Measurements from ENCODE around the gene MAGED1.

MAGED1 gene, protein sequence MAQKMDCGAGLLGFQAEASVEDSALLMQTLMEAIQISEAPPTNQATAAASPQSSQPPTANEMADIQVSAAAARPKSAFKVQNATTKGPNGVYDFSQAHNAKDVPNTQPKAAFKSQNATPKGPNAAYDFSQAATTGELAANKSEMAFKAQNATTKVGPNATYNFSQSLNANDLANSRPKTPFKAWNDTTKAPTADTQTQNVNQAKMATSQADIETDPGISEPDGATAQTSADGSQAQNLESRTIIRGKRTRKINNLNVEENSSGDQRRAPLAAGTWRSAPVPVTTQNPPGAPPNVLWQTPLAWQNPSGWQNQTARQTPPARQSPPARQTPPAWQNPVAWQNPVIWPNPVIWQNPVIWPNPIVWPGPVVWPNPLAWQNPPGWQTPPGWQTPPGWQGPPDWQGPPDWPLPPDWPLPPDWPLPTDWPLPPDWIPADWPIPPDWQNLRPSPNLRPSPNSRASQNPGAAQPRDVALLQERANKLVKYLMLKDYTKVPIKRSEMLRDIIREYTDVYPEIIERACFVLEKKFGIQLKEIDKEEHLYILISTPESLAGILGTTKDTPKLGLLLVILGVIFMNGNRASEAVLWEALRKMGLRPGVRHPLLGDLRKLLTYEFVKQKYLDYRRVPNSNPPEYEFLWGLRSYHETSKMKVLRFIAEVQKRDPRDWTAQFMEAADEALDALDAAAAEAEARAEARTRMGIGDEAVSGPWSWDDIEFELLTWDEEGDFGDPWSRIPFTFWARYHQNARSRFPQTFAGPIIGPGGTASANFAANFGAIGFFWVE

DNA sequence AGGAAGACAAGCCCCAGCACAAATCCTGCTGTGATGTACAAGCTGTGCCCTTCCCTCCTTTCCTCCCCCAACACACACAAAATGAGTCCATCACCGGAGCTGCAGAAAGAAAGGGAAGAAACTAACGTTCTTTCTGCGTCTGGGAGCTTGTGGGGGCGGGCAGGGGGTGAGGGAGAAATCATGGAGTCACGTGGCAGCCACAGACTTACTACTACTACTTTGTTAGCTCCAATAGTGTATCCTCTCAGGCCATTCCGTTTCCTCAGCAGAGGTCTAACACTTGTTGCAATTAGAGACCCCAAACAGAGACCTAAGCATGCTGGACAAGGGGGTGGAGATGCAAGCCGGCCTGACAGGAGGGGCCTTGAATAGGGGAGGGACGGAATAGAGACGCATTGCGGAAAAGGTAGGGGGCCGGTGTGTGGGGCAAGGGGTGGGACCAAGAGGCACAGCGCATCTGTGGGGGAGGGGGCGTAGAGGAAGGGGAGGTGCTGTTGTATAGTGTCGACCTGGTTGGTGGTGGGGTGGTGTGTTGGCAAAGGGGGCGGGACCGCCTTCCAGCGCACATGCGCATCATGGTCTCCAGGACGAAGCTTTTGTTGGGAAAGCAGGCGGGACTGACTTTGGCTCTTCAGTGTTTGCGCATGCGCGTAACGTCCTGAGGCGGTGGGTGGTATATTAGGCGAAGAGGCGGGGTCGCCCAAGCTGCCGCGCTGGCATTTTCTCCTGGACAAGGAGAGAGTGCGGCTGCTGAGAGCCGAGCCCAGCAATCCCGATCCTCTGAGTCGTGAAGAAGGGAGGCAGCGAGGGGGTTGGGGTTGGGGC is at the start of gene MAGED1:
MAGED1 (plus strand) TSS at position 703 of the 825 bp plus-strand sequence. CDS start 682 bp downstream, outside the sequence.
- DNase-seq: peak; percentile 60

DNA sequence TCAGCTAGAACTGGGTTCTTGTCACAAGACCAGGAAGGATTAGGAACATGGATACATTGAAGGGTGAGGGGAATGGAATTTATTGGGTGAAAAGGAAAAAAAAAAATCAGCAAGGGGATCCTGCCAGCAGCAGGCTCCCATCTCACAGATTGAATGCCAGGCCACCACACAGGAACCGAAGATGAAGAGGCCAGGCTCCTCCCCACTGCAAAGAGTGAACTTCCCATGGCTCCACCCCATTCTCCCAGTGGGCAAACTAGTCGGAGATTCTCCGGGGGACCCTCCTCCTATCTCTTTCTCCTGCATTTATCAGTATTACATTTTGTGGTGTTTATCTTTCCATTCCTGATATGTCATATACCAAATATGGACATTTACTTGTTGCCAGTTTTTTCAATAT is 46.0 kb upstream of the MAGED1 start:
- no peak for DNase-seq

DNA sequence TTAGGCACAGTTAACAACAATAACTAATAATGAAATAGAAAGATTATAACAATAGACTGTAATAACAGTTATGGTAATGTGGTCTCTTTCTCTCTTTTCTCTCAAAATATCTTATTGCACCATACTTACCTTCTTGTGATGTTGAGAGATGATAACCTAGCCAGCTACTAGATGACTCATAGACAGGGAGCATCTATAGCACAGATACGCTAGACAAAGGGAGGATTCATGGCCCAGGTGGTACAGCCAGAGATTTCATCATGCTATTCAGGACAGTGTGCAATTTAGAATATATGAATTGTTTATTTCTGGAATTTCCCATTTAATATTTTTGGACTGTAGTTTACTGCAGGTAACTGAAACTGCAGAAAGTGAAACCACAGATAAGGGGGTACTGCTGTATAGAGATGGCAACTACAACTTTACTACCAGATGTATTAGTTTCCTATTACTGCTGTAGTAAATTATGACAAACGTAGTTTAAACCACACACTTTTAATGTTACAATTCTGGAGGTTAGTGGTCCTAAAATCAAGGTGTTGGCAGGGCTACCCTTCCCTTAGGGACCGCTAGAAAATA is 41.8 kb upstream of the MAGED1 start:
- DNase-seq: no peak

DNA sequence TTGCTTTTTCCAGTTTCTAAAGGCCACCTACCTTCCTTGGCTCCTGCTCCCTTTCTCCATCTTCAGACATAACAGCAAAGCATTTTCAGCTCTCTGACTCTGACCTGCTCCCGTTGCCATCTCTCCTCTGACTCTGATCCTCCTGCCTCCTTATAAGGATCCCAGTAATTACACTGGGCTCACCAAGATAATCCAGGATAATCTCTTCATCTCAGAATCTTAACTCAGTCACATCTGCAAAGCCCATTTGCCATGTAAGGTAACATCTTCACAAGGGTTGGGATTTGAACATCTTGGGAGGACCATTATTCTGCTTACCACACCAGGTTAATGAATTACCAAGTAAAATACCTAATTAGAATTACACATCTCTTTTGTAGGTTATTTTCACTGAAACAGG is 41.3 kb upstream of the MAGED1 start:
- DNase-seq: no peak

DNA sequence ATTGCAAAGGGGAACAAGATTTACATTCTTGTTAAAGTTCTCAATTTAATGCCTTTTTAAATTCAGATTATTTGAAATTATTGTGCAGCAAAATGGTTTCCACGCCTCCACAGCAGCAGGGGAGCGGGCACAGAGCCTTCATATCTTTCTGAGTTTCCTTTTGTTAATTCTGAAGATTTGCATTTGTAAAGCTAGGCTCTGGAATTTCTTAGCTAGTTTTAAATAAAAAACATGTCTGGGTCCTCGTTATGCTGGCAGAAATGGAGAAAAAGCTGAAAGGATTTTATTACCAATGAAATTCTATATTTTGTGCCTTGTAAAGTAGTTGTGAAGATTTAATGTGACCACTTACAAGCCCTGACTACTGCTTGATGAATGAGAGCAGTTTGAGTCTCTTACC is 40.8 kb upstream of the MAGED1 start:
- no peak for DNase-seq

DNA sequence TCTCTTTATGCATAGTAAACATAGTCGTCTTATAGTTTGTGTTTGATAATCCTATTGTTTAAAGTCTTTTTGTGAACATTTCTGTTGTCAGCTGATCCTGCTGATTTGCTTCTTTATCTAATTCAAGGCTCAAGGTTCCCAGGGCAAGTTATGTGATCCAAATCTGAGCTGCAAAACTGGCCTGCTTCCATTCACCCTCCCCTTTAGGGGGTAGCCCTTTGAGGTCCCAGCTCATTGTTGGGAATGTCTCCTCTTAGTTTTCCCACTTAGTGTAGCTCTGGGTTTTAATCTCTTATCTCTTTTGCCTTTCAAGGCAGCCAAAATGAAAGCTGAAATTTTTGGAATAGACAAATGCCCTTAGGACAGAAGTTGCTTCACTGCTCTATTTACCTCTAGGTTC is 40.2 kb upstream of the MAGED1 start:
- no peak for DNase-seq

DNA sequence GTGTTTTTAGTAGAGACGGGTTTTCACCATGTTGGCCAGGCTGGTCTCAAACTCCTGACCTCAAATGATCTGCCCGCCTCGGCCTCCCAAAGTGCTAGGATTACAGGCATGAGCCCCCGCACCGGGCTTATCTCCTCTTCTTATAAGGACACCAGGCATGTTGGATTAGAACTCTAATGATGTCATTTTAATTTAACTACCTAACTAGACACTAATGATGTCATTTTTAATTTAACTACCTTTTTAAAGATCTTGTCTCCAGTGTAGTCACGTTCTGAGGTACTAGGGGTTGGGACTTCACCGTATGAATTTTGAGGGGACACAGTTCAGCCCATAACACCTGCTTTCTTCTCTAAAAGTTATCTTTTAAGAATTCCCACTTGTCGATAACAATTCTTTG is 37.7 kb upstream of the MAGED1 start:
- DNase-seq: no peak

DNA sequence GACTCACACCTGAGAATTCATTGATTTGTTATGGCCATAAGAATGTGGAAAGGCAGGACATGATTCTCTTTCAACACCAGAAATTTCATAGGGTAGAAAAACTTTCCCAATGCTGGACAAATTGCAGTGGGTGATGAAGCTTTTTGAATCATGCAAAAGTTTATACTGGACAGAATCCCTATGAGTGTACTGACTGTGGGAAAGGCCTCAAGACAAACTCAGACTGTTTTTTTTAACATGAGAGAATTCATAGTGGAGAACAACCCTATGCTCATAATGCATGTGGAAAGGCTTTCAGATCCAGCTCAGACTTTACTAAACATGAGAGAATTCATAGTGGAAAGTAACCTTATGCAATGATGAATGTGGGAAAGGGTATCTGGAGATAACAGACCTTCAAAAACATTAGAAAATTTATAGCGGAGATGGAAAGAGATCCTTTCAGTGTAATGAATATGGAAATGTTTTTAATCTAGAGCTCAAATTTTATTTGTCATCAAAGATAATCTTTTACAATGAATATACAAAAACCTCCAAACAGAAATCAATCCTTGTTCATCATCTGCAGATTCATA is 36.2 kb upstream of the MAGED1 start:
- DNase-seq: no peak

DNA sequence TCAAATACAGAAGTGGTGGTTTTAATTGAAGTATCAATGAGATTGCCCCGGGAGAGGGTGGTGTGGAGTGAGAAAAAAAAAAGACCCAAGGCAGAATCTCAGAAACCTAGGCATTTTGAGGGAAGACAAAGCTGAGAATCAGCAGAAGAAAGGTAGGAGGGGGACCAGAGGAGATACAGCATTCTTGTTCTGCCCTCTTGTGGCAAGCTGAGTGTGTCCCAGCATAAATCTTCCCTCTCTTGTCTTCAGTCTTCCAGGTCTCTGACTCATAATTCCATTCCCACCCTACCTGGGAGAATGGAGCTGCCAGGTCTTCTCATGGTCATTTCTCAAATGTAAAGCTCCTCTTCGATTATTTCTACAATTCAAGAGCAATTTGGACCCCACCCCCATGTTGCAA is 32.7 kb upstream of the MAGED1 start:
- peak; percentile 3 for DNase-seq

DNA sequence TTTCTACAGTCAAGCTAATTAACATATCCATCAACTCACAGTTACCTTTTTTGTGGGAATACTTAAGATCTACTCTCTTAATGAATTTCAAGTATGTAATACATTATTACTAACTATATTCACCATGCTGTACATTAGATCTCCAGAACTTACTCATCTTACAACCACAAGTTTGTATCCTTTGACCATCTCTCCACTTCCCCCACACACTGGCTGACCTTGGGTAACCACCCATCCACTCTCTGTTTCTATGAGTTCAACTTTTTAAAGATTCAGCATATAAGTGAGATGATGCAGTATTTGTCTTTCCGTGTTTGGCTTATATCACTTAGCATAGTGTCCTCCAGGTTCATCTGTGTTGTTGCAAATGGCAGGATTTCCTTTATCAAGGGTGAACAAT is 30.5 kb upstream of the MAGED1 start:
- DNase-seq: no peak

DNA sequence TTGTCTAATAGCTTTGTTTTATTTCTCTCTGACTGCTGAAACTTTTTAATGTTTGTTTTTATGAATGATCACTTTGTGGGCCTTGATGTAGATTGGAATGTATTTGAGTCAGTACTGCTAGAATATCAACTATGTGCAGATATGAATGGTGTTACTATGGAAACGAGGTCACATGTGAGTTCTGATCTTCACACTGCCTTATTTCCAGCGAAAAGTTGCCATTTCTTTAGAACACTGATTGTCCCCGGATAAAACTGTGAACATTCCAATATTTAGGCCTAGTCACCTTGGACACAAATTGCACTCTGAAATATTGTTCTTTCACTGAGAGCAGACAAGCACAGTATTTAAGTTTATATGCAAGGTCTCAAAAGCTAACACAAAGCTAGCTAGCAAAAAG is 27.2 kb upstream of the MAGED1 start:
- no peak for DNase-seq

DNA sequence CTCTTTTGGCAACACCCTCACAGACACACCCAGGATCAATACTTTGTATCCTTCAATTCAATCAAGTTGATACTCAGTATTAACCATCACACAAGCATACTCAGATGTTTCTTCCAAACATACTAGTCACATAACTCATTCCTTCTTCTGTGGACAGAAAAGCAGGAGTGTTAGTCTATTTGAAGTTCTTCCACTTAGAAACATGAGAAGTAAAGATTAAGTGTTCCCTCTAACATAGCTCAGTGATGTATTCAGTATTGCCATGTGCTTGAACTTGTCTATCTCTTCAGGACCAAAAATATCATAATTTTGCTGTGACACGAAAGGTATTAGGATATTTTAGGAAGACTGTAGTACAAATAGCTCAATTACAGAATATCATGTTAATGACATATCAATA is 25.8 kb upstream of the MAGED1 start:
- no peak for DNase-seq

DNA sequence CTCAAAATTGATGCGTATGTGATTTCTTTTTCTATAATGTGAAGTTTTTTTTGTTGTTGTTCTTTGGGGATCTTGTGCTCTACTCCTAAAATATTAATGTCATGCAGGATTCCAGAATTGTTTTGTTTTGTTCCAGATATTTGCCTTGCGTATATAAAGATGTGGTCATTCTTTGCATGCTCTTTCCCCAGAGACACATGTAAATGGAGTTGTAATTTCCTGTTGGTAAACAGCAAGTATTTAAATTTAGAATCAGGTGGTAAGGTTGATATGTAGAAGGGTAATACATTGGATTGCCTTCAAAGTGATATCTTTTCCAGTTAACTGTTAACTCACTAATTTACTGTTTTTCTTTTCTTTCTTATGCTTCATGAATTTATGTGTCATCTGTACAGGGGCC is 23.1 kb upstream of the MAGED1 start:
- DNase-seq: no peak

DNA sequence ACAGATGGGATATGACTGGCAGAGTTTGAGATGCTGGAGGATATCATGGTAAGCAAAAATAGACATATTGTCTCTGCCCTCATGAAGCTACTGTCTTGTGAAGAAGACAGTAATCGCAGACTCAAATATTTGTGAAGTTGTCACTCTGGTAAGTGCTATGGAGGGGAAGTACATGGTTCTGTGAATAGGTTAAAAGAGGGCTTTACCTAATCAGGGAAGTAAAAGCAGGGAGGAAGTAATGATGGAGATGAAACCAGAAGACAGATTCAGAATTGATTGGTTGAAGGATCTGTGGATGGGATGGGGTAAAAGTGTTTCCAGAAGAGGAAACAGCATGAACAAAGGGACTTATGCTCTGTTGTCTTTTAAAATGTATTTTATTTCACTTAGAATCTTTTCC is 19.3 kb upstream of the MAGED1 start:
- no peak for DNase-seq

DNA sequence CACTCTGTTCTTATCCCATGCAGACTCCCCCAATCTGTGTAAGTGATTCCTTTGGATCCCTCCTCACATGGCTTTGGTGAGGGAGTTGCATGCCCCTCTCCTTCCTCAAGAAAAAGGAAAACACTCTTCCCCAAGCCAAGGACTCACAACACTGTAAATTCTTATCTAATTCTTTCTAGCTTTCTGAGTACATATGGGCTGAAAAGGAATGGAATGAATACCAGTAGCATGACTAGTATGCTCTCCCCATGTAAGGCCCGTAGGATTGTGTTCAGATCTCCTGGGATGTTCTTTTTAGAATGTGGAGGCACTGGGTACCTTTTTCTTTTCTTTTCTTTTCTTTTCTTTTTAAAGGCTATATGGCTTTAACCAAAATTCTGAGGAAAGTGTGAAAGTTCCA is 17.0 kb upstream of the MAGED1 start:
- DNase-seq: no peak

DNA sequence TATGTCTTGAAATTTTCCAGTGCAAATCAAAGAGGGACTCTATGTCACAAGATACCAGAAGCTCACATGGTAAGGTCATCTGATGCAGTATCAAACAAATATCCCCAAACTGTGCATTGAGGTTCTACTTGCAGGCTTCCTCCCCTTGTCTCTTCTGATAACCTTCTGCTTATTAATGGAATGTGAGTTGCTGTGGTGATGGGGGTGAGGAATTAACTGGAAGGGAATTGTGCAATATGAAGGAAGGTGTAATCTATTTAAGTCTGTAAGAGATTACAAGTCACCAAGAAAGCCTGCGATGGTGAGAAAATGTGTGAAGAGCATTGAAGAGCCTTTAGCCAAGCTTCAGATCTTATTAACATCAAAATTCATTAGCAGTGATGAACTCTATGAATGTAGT is 15.4 kb upstream of the MAGED1 start:
- DNase-seq: no peak

DNA sequence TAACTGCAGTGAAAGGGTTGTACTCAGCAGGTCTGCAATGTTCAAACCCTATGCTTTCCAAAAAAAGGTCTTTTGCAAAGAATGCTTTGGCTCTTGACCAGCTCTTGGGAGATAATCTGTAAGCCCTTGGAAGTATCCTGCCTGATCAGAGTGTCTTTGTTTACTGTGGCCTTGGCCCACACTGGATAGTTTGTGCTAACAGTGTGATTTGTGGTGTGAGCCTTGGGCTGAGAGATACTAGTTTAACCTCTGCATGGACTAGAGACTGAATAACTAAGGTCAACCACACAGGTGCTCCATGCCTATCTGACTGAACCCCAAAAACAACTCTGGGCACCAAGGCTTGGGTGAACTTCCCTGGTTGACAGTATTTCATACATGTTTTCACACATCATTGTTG is 3.6 kb upstream of the MAGED1 start:
- DNase-seq: no peak

DNA sequence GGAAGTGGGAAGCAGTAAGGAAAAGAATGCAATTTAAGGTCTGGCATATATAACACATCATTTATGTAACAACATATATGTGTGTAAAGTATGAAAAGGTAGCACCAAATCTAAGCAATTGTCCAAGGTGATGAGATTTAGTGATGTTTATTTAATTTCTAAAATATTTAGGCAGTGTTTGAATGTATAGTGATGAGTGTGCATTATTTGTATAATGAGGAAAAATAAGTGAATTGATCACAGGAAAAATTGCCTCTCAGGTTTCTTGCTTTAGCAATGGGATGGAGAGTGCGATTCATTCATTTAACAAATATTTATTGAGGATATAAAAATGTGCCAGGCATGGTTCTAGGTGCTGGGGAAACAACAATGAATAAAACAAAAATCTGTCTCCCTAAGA is 2.2 kb upstream of the MAGED1 start:
- no peak for DNase-seq

DNA sequence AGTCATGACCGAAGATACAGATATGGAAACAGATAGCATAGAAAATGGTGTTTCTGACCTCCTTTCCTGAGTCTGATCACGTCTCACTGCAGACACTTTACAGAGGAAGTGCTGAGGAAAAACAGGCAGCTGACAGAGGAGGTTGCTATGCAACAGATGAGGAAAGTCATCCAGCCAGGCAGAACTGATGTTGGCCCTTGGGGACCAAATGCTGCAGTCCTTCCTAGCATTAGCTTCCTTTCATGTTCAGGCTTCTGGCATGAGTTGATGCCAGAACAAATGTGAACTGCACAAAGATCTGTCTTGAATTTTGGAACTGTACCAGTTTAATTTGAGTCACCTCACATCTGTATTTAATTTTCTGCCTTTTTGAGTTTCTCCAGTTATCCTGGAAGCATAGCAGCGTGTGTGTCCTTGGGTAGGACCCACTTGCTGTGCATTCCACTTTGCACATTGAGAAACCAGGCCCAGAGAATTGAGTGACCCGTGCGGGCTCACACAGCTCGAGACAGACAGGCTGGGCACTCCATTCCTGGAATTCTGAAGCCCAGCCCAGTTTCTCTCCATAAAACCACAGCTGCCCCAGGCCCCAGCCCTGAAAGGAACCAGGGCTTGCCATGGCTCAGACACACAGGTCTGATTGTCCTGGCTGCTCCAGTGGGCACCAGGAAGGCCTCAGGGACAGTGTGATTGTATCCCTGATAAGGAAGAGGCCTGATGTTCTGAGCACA is 1.4 kb upstream of the MAGED1 start:
- DNase-seq: no peak

DNA sequence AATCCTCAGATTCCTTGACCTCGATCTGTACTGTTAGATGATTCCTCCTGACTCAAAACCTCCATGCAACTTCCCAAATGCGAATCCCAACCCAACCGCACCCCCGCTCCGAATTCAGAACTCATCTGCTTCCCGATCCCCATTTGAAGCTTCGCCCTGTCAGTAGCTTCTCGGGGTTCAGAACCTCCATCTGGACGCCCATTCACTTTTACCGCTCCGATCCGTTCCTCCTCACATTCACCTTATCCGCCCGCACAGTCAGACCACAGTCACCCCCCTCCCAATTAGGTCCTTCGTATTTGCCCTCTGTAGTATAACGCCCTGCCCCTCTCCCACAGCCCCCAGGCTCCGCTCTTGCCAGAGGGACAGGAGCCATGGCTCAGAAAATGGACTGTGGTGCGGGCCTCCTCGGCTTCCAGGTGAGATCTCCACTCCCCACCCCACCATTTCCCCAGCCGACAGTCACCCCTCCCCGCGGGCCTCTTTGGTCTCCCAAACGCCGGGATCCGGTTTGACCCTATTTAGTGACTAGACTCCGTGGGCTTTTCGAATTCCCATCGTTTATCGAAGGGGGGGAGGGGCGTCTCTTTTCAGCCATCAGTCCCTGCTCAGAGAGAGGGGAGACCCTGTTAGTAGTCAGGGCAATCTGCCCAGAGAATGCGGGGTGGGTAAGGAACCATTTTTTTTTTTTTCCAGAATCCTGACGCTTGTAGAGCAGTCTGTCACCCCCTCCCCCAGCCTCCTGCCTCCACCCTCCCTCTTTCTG is 691 bp downstream of the MAGED1 start:
- no peak for DNase-seq

DNA sequence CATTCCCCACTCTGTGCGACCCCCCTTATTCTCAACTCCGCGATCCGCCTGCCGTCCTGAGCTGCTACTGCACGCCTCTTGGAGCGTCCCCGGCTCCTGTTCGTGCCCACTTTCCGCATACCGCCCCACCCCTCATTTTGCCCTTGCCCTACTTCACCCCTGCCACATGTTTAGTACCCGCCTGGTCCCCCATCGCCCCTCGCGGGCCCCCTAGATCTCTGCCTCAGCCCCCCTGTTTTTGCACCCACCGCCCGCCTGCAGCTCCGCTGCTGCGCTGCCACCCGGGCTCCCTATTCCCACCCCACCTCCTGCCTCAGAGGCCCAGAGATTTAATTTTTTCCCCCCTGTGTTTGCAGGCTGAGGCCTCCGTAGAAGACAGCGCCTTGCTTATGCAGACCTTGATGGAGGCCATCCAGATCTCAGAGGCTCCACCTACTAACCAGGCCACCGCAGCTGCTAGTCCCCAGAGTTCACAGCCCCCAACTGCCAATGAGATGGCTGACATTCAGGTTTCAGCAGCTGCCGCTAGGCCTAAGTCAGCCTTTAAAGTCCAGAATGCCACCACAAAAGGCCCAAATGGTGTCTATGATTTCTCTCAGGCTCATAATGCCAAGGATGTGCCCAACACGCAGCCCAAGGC is 1.4 kb downstream of the MAGED1 start:
- peak; percentile 26 for DNase-seq
